HG03039 (cell line): ENCODE results near the gene APOL3.
"Not testable (repeated sequence)": the region's sequence is repeated elsewhere in the genome, so short reads cannot be mapped to it uniquely, and the experiment has no call there.

Source experiments
- ATAC-seq: cut with Tn5 transposase; IDR thresholded peaks from one replicate; pipeline ENCODE4 v1.9.1; 2021; ENCODE audit warnings: mild to moderate bottlenecking, moderate library complexity; ENCODE audit not compliant: unreplicated experiment

APOL3 gene

DNA sequence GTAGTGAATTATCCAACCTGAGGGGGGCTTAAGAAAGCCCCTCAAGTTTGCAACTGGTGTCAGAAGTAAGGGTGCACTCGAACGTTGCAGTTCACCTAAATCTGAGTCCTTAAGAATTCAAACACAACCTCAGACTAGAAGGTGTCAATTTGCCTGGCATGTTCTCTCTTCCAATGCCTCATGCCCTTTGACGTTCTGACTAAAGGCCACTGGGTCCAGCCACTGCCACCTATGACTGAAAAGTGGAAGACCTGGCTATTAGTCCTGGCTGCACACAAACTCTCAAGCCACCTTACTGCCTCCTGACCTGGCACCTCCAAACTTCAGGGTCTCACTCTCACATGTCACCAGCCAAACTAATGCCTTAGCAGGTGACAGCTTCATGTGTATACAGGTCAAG lies 33.0 kb upstream of the APOL3 start:
- ATAC-seq, result no peak

DNA sequence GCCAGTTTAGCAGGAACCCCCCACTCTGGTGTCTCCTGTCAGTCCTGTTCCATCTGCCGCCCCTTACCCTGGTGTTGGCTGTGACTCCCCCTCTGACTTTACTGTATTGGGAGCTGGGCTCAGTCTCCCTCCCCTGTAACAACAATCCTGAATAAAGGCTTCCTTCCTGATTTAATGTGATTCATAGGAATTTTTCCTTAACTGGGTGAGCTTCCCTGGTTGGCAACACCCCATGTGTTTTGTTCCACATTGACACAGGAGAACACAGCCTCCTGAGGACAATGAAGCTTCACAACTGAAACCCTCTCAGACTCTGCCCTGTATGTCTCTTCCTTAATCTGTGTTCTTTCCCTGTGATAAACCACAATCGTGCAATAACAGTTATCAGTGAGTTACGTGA lies 32.6 kb upstream of the APOL3 start:
- ATAC-seq, result no peak

DNA sequence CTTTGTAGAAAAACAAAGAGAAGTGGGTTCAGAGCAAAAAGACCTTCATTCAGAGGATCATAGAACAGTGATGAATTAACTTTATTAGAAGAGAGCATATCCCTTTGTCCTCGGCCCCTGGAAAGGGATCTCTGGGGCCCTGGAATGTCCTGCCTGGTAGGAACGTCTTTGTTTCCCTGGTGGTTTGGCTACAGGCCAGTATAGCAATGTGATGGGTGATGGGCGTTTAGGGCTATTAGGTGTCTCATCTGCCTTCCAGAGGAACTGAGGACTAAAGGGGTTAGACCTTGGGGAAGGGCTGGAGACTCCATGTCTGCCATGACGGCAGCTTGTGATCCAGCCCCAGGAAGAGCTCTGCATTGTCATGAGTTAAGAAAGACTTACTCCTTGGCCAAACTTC lies 32.0 kb upstream of the APOL3 start:
- no peak for ATAC-seq

DNA sequence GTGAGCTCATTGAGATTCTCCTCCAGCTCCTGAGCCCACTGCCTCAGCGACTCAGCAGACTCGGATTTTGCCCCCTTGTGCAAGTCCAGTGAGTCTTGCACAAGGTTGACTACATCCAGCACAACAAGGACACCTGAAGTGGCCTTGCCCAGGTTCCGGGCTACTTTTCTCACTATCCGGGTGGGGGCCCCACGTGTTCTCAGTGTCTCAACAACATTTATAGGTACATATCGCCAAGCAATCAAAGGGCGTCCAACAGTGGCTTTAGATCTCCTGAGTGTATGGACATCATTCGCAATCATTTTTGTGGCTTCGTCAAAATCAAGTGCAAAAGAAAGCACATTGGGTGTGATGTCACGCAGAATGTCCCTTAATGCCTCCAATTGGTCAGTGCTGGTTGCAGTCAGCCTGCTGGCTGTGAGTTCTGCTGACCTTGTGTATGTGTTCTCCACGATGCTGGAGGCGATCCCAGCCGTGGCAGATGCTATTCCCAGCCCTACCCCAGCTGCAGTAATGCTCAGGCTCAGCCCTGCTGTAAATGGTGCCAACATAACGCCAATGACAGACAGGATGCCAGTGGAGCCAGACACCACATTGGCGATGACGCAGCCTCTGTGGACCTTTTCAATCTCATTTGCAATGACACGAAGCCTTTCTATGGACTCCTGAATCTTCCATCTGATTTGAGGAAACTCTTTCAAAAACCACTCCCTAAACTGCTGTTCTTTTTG lies 30.7 kb upstream of the APOL3 start:
- ATAC-seq, result no peak

DNA sequence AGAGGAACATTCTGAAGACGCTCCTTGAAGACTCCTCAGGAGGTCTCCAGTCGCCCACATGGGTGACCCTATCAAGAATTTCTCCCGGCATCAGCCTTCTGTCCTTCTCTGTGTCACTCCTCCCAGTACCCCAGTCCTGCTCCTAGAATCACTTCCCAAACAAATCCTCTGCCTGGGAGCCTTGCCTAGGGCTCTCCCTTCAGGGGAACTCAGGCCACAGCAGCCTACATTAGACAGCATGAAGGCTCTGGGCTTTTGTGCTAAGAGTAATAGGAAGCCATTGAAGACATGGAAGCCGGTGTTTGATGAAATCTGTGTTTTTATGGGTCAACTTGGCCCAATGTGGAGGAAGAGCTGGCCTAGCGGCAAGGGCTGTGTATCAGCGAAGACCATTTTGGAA lies 27.3 kb upstream of the APOL3 start:
- not testable (repeated sequence) for ATAC-seq

DNA sequence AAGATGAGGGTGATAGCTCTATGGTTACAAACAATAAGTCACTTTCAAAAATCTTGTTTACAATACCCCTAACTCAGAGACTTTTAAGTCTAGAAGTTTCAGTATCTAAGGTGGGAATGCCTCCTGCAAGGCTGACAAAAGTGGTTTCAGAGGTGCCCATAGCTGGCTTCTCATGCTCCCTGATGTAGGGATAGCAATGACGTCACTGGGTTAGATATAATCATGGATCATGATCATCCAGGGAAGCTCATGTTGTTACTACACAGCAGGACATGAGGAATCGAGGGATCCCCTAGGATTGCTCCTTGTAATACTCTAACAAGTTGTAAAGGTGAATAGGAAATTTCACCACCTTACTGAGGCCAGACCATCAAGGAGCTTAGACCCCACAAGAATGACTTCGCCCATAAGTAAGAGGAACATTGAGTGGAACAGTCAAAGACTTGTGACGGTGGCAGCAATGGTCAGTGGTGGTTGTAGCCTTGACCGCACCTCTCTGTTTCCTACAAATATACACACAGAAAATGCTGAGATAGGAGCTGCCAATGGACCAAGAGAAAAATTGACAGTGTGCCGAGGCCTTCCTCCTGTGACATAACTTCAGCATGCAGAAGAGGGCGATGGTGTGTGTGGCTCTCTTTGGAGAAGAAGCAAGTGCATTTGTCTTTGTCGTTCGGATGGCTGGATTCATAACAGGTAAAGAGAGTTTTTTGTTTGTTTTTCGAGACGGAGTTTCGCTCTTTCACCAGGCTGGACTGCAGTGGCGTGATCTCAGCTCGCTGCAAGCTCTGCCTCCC lies 25.5 kb upstream of the APOL3 start:
- no peak for ATAC-seq

DNA sequence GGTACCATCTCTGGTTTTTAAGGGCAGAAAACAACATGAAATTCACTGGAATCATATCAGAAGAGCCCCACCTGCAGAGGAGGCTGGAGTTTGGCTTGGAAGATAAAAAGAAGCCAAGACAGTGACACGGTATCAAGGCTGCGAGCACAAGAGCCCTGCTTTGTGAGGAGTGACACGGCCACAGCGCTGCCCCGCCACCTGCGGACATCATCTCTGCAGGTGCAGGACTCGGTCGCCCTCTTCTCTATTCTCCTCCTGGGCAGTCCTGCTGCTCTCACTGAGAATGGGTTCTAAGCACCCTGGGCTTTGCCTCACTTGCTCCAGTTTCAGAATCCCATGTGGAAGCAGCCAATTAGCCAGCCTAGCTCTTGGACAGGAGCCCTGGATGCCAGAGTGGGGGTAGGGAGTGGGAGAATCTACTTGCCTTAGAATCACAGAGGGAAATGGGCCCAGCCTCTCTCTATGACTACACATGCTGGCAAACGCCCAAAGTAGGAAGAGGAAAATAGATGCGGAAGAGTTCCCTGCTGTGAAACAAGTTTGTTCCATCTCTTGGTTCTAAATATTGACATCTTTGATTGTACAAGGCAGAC lies 24.0 kb upstream of the APOL3 start:
- ATAC-seq, result no peak

DNA sequence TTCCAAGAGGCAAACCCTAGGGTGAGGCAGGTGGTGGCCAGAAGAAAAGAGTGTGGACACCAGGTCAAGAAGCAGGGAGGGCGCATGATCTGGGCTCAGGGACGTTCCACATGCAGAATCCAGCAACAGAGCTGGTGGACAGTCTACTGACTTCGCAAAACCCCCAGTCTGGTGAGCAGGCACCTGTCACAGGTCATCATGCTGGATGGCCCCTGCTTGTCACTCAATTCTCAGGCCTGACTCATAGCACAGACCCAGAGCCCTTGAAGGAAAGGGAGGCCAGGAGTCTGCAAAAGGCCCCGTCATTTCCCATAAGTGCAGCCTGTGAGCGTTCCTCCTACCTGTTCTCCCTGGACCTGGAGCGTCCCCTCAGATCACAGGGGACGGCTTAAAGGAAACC lies 22.9 kb upstream of the APOL3 start:
- ATAC-seq, result no peak

DNA sequence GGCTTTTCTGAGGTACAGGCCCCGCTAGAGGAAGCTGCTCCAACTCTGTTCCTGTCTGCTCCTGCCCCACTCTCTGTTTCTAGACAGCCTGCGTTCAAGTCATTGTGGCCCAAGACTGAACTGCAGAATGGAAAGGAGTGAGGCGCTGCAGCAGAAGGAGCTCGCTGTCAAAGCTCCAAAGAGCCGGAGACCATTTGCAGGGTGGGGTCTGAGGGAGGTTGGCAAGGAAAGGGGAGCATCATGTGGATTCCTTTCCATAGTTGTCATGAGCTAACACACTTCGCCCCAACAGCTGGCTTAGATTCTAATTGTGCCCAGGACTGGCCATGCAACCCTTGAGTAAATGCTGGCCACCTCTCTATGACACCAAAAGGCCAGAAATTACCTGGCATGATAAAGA lies 22.3 kb upstream of the APOL3 start:
- ATAC-seq, result no peak

DNA sequence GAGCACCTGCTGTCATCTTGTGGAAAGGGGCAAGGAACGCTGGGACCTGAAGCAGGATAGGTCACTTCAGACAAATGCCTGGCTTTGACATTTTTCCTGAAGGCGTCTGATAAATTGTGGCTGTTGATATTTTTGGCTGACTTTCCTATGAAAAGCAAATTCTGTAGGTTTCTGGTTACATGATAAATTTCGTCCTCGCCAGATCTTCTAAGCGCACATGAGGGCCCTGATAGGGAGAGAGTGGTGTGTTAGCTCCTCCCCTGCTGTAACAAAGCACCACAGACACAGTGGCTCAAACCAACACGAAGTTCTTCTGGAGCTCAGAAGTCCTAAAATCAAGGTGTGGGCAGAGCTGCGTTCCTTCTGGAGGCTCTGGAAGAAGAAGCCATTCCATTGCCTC lies 21.5 kb upstream of the APOL3 start:
- ATAC-seq, result no peak

DNA sequence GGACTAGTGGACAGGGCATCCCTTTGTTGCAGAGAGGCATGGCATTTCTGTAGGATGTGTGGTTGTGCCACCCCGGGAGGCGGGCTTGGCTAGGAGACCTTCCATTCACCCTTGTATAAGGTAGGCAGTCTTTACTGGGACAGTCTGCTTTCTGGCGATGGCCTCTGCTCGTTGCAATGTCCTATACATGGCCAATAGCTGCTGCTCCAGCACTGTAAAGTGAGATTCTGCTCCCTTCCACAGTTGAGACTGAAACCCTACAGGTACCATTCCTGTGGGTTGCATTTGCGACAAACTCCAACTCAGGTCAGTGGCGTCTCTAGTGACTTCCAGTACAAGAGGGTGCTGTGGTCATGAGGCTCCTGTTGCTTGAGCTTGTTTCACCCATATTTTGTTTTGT lies 20.4 kb upstream of the APOL3 start:
- no peak for ATAC-seq

DNA sequence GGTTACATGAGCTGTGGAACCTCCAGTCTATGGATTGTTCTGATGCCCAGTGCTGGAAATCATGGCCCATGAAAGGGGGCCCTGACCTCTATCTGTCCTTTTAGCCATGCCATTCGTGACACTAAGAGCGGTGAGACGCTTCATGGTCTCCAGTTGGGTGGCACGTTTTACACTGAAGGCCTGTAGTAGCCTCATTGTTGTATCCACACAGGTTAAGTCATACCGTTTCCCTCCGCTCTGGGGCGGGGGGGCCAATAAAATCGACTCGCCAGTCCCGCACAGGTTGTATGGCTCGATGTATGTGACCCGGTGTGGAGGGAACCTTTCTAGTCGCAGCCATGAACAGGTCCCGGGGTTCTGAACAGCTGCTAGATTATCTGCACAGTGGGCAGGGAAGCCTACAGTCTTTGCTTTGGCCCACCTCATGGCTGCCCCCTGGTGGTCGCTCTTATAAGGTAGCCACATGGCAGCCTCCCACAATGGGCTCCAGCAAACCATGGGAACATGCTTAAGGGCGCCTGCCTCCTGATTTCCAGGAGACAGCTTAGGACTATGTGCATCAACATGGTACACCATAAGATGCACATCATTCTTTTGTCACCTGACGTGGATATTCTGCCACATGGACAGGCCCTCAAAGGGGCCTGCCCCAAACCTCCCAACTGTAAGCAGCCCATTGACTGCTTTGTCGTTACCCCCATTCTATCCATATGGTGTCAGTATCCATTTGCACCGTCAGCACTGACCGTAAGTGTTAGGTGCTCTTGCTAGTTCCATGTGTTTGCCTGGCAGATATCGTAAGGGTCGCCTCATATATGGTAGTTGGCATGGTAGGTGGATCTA lies 19.7 kb upstream of the APOL3 start:
- ATAC-seq, result no peak

DNA sequence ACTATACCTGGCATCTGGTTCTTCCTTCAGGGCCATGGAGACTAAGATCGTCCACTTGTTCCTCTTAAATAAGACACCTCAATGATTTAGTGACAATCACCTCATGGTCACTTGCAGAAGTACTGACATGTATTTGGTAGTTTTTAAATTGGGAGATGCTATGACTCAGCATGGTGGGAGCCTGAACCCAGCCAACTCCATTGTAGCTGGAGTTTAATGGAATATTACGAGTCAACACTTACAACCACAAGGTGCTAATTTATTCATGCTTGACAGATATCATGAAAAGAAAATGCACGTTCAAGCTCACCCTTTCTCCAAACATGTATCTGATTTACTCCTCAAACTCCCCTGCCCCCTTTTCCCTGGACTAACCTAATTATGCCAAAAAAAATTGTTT lies 16.6 kb upstream of the APOL3 start:
- ATAC-seq, result no peak

DNA sequence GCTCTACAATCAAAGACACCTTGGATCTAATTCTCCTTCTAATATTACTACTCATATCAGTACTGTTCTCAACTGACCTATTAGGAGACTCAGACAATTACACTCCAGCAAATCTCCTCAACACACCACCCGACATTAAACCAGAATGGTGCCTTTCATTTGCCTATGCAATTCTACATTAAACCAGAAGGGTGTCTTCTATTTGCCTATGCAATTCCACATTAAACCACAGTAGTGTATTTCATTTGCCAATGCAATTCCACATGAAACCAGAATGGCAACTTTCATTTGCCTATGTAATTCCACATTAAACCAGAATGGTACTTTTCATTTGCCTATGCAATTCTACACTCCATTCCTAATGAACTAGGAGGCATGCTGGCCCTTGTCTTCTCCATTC lies 15.3 kb upstream of the APOL3 start:
- ATAC-seq, result no peak

DNA sequence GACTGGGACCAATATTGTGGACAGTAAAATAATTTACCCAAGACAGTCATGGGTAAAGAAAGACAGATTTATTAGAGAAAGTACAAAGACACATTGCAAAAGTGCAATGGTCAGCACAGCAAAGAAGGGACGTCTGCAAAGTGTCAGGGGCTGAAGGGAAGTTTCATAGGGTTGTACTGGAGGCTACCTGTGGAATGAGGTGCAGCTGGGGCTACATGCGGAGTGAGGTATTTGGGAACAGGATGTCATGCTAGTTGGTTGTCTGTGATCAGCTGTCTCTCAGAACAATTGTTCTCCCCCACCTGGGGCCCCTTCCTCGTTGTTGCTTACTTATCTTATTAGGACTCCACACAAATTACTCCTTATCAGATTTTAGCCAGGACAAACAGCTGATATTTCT lies 11.4 kb upstream of the APOL3 start:
- no peak for ATAC-seq

DNA sequence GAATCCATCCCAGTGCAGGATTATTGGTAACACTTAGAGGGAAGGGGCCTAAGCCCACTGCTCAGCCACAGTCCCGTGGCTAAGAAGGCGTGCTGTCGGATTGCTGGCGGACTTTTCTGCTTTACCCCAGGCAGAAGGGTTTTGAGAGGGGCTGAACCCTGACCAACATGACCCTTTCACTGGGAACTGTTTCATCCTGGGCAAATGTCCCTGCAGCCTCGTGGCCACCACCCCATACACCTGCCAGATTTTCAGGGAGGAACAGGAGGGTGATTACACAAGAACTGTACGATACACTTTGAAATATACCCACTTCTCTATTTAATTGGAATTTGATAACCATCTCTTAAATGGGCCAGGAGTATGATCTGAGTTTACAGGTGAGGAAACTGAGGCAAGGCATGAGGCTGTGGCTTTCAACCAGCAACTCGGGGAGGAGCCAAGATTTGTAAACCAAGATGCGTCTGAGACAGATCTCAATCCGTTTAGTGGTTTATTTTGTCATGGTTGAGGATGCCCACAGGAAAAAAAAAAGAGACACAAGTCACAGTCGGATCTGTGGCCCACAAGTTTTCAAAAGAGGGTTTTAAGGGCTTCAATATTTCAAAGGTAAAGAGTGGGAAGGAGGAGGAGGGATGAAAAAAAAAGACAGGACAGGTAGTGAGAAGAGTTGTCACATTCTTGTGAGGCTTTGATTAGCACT lies 6.1 kb upstream of the APOL3 start:
- ATAC-seq, result no peak

DNA sequence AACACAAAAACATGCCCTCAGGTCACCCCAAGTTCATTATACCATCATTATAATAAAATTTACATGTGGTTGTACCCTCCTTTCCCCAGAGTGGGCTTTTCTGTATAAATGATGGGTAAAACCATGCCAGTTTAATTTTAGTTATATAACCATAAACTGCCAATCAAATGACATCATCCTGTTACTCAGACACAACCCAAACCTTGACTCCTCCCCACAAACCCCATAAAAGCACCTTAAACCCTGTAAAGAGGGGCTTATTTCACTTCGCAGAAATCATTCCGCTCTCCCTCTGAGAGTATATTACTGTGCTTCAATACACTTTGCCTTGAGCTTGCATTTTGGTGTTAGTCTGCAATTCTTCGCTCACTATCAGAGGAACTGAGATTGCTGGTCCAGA lies 5.5 kb upstream of the APOL3 start:
- ATAC-seq, result no peak

DNA sequence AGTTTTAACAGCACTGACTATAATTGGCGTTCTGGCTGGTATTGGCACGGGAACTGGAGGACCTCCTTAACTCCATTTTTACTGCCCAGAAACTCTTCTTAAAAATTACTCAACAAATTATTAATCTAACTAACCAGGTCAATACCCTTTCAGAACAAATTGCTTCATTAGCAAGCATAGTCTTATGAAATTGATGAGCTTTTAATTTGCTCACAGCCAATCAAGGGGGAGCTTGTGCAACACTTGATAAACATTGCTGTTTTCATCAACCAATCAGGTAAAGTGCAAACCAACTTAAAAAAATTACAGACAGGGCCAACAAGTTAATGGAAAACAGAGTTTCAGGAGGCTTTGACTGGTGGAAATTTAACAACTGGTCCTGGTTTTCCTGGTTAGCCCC lies 4.6 kb upstream of the APOL3 start:
- no peak for ATAC-seq

DNA sequence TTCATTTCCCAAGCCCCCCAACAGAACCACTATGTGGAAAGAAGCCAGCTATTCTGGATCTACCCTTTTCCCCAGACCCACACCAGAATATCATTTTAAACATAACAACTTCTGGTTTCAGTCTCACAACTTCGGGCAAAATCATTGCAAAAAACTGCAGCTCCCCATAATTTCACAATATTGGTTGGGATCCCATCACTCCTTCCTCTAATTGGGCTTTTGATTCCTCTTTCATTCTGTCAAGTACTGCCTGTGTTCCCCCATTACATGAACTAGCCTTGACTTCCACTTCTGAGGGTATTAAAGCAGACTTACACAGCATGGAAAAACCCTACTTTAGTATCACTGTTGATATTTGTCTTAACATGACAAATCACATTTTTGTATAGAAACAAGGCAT lies 4.1 kb upstream of the APOL3 start:
- ATAC-seq, result no peak

DNA sequence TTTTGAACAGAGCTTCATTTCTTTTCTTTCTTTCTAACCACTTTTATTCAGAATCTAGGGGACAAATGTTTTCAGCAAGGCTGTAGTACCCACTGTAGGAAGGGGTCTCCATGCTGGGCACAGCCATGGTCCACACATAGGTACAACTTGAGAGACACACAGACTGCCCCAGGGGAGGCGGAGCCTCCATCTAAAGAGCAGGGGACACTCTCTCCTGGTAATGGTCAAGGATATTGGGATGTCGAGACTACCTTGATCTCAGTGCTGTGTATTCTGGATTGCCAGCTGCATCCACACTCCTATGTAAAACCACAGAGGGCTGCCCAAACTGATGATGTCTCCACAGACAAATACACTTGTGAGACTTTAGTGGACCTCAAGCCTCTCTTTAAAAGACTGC lies 2.9 kb upstream of the APOL3 start:
- ATAC-seq, result no peak
